Immature natural killer cell (primary cell): ENCODE measurements around the gene ETV6. TPM values are rescaled to one million over a fixed set of nuclear protein-coding genes. Genes with fewer than 3 reads are reported as not detected.

ENCODE experiments used
- DNase-seq, 3 donors: peaks; one replicate each; pipeline ENCODE4 v3.0.0; 2022; ENCODE audit warnings: mixed read lengths in 1 of 3
- H3K27ac Mint-ChIP-seq, 6 donors: one replicate each; pipeline ENCODE4 v1.8.0; 2020; ENCODE audit warnings: mixed read lengths in 6 of 6, mild to moderate bottlenecking in 5 of 6, inconsistent platforms in 4 of 6, moderate library complexity in 3 of 6
- H3K27me3 Mint-ChIP-seq, 3 donors: one replicate each; pipeline ENCODE4 v1.8.0; 2020 to 2021; ENCODE audit warnings: low read depth in 3 of 3, mild to moderate bottlenecking in 3 of 3, mixed read lengths in 3 of 3, moderate library complexity in 3 of 3, inconsistent platforms in 1 of 3
- H3K36me3 Mint-ChIP-seq, 3 donors: one replicate each; pipeline ENCODE4 v1.8.0; 2020; ENCODE audit warnings: mixed read lengths in 3 of 3, inconsistent platforms in 2 of 3, mild to moderate bottlenecking in 2 of 3
- H3K4me1 Mint-ChIP-seq, 2 donors: one replicate each; pipeline ENCODE4 v1.8.0; 2020; ENCODE audit warnings: inconsistent platforms in 2 of 2, mild to moderate bottlenecking in 2 of 2, mixed read lengths in 2 of 2, moderate library complexity in 1 of 2
- H3K4me3 Mint-ChIP-seq, 5 donors: one replicate each; pipeline ENCODE4 v1.8.0; 2020; ENCODE audit warnings: mild to moderate bottlenecking in 5 of 5, mixed read lengths in 5 of 5, inconsistent platforms in 3 of 5, moderate library complexity in 3 of 5
- H3K9me3 Mint-ChIP-seq, 6 donors: one replicate each; pipeline ENCODE4 v1.8.0; 2020; ENCODE audit warnings: mild to moderate bottlenecking in 6 of 6, mixed read lengths in 6 of 6, inconsistent platforms in 4 of 6, moderate library complexity in 3 of 6
- polyA plus RNA-seq, 3 donors: library from polyadenylated mRNA; unstranded; fragments of 300-500 nt; fragmentation: Illumina TruSeq; gene quantifications; one replicate each; pipeline ENCODE4 v1.2.3, GENCODE V29; 2021

The ETV6 gene
- polyA plus RNA-seq, 3 donors from 2014 or later, result 3.0 to 5.4 (median 3.2) TPM

GRCh38 chr12:11753826-11754225, 104.4 kb downstream of the ETV6 start:
- H3K4me1 Mint-ChIP-seq, result peaks cover 16 to 38% of the 10 kb centered on the region in 2 donors

GRCh38 chr12:11754256-11754655, 104.8 kb downstream of the ETV6 start:
- Mint-ChIP-seq H3K27me3 (peaks cover 0 to 3% (median 0%) of the 10 kb centered on the region in 3 donors), H3K36me3 (peaks cover 15 to 32% (median 18%) of the 10 kb centered on the region in 3 donors), H3K4me1 (peaks cover 14 to 38% of the 10 kb centered on the region in 2 donors), H3K27ac (no peak overlapping the region), H3K4me3 (no peak overlapping the region), H3K9me3 (no peaks in the 10 kb centered on the region)
- DNase-seq, result no peak

More at GRCh38 chr12:11753826-11754225, 104.4 kb downstream of the ETV6 start:
- no peak overlapping the region for H3K27ac Mint-ChIP-seq
- H3K4me3 Mint-ChIP-seq, result no peak overlapping the region
- H3K36me3 Mint-ChIP-seq, result peaks cover 15 to 32% (median 18%) of the 10 kb centered on the region in 3 donors
- no peaks in the 10 kb centered on the region for H3K9me3 Mint-ChIP-seq
- no peak for DNase-seq
- H3K27me3 Mint-ChIP-seq, result peaks cover 0 to 3% (median 0%) of the 10 kb centered on the region in 3 donors

DNA sequence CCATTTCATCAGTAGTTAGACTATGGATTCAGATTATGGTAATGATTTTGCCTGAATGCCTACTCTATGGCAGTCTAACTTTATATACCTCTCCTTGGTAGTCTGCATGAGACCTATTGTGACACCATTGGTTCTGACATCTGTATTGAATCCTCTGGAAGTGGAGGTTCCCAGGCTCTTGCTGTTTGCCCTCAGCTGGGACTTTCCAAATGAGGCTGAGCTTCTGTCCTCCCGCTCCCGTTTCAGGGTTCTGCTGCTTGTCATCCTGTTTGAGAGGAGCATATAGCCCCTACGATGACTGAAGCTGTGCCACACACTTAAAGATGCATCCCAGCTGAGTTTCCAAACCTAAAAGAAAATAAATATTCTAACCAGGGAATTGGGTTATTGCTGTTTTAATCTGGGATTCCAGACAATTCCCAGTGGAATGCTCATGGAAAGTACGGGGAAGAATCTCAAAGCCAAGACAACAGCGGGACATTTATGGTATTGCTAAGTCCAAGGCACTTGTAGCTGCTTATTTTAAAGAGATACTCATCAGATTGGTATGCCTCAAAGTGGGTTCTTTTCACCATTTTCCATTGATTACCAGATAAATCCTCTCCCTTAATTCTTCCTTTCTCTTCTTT, 105.9 kb downstream of the ETV6 start:
- Mint-ChIP-seq H3K4me3 (no peak overlapping the region), H3K9me3 (no peaks in the 10 kb centered on the region), H3K36me3 (peaks cover 15 to 32% (median 18%) of the 10 kb centered on the region in 3 donors), H3K27me3 (peaks cover 0 to 2% (median 1%) of the 10 kb centered on the region in 3 donors), H3K27ac (no peak overlapping the region), H3K4me1 (peaks cover 7 to 34% of the 10 kb centered on the region in 2 donors)
- no peak for DNase-seq

- peaks cover 0 to 2% (median 1%) of the 10 kb centered on the region in 3 donors for H3K27me3 Mint-ChIP-seq
- DNase-seq, result no peak
- H3K27ac Mint-ChIP-seq, result no peak overlapping the region
- H3K9me3 Mint-ChIP-seq, result no peaks in the 10 kb centered on the region
- H3K4me1 Mint-ChIP-seq, result peaks cover 6 to 29% of the 10 kb centered on the region in 2 donors
- H3K4me3 Mint-ChIP-seq, result no peak overlapping the region
- peaks cover 17 to 32% (median 18%) of the 10 kb centered on the region in 3 donors for H3K36me3 Mint-ChIP-seq
Measured at GRCh38 chr12:11756022-11756421, 106.5 kb downstream of the ETV6 start.

- Mint-ChIP-seq H3K27me3 (peaks cover 0 to 2% (median 1%) of the 10 kb centered on the region in 3 donors), H3K4me3 (no peak overlapping the region), H3K36me3 (peaks cover 17 to 32% (median 18%) of the 10 kb centered on the region in 3 donors), H3K27ac (no peak overlapping the region), H3K4me1 (peaks cover 6 to 29% of the 10 kb centered on the region in 2 donors), H3K9me3 (no peaks in the 10 kb centered on the region)
- DNase-seq, result no peak
Measured at GRCh38 chr12:11756523-11756922, 107.0 kb downstream of the ETV6 start.

- H3K9me3 Mint-ChIP-seq, result no peaks in the 10 kb centered on the region
- DNase-seq, result no peak
- H3K36me3 Mint-ChIP-seq, result peaks cover 14 to 32% (median 18%) of the 10 kb centered on the region in 3 donors
- H3K4me1 Mint-ChIP-seq, result peaks cover 4 to 30% of the 10 kb centered on the region in 2 donors
- no peak overlapping the region for H3K4me3 Mint-ChIP-seq
- peaks cover 0 to 2% (median 1%) of the 10 kb centered on the region in 3 donors for H3K27me3 Mint-ChIP-seq
- no peak overlapping the region for H3K27ac Mint-ChIP-seq
Measured at GRCh38 chr12:11757095-11757494, 107.6 kb downstream of the ETV6 start.

GRCh38 chr12:11757531-11757930, 108.1 kb downstream of the ETV6 start:
- DNase-seq, result no peak
- Mint-ChIP-seq H3K4me1 (peaks cover 4 to 34% of the 10 kb centered on the region in 2 donors), H3K27me3 (peaks cover 0 to 2% (median 1%) of the 10 kb centered on the region in 3 donors), H3K4me3 (no peak overlapping the region), H3K36me3 (peaks cover 14 to 32% (median 18%) of the 10 kb centered on the region in 3 donors), H3K27ac (no peak overlapping the region), H3K9me3 (no peaks in the 10 kb centered on the region)

DNA sequence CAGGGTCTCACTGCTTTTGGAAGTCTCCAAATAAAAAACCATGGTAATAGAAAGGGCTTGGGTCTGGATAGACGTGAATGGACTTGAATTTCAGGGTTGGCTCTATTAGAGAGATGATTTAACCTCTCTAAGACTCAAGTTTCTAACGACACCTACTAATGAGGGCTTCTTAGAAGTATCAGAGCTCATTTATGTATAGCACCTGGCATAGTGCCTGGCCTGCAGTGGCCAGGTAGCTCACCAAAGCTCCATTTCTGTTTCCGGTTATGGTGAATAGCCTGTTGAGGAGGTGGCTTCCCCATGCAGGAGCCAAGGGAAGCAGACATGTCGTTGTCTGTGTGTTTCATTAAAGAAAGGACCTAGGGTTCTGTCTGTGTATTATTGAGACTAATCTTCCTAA, 108.6 kb downstream of the ETV6 start:
- H3K4me3 Mint-ChIP-seq, result no peak overlapping the region
- no peak overlapping the region for H3K27ac Mint-ChIP-seq
- peaks cover 4 to 34% of the 10 kb centered on the region in 2 donors for H3K4me1 Mint-ChIP-seq
- peaks cover 14 to 27% (median 18%) of the 10 kb centered on the region in 3 donors for H3K36me3 Mint-ChIP-seq
- DNase-seq, result no peak
- no peaks in the 10 kb centered on the region for H3K9me3 Mint-ChIP-seq
- H3K27me3 Mint-ChIP-seq, result peaks cover 0 to 2% (median 0%) of the 10 kb centered on the region in 3 donors

DNA sequence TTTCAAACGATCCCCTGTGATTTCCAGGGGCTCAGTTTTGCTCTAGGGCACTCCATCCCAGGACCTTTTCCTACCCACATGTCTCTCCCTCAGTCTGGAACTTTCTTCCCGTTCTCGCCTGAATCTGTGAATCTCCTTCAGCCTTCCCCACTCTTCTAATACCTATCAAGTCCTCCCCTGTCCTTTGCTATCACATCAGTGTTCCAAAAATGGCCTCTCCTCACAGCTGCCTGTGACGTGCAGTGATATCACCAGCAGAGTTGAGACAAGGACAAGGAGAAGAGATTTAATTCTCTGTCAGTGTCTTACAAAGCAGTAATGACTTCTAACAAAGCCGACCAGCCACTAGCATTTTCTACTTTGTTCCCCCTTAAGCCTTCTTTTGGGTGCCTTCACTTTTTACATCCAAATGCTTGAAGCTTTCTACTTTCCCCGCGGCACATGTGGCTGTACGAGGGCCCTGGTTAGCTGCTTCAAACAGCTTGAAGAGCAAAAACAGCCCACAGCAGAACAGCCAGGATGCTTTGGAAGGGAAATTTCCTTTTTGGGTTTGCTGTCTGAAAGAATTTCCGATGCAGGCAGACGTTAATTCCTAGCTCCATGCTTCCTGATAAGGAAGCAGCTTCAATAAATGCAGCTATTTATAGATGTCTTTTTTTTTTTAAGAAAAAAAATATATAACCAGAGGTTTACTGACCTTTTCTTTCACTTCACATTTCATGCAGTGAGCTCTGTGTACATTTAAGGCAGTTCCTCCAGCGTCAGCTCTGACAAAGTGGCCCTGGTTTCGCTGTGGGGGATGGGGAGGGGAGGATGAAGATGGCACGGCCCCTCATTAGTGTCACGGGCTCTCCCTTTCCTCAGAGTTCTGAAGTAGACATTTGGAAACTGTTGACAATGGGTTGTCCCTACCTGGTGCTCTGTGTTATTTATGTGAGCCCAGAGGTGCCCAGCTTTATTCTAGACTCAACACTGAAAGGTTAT, 109.3 kb downstream of the ETV6 start:
- Mint-ChIP-seq H3K4me1 (peaks cover 4 to 36% of the 10 kb centered on the region in 2 donors), H3K27me3 (peaks cover 0 to 2% (median 0%) of the 10 kb centered on the region in 3 donors), H3K27ac (peak overlapping the region in 1 of 6 donors; percentile 59), H3K36me3 (peaks cover 14 to 20% (median 18%) of the 10 kb centered on the region in 3 donors), H3K9me3 (no peaks in the 10 kb centered on the region), H3K4me3 (no peak overlapping the region)
- DNase-seq, result no peak

GRCh38 chr12:11759494-11759878, 110.0 kb downstream of the ETV6 start:
- H3K4me1 Mint-ChIP-seq, result peaks cover 6 to 43% of the 10 kb centered on the region in 2 donors
- peaks cover 0 to 2% (median 0%) of the 10 kb centered on the region in 3 donors for H3K27me3 Mint-ChIP-seq
- H3K36me3 Mint-ChIP-seq, result peaks cover 8 to 13% (median 12%) of the 10 kb centered on the region in 3 donors
- H3K27ac Mint-ChIP-seq, result no peak overlapping the region
- H3K9me3 Mint-ChIP-seq, result no peaks in the 10 kb centered on the region
- no peak overlapping the region for H3K4me3 Mint-ChIP-seq
- DNase-seq, result no peak

DNA sequence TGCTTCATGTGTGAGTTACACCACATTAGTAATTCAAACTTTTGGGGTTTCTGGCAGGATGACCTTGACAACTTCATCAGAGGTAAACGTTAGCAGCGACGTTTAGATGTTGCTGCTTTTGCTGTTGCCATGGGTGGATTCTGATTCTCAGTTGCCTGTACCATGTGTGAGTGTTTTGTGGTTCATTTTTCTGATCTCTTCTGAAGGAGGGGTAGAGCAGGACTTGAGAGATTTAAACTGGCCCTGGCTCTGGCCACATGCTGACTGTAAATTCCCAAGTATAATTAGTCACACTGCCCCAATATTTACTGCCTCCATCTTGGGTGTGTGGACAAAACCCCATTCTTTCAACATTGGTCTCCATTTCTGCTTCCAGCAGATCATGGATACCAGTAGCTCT, 110.4 kb downstream of the ETV6 start:
- Mint-ChIP-seq H3K4me1 (peaks cover 8 to 45% of the 10 kb centered on the region in 2 donors), H3K27me3 (peaks cover 0 to 2% (median 0%) of the 10 kb centered on the region in 3 donors), H3K9me3 (no peaks in the 10 kb centered on the region), H3K36me3 (peaks cover 5 to 9% (median 9%) of the 10 kb centered on the region in 3 donors), H3K4me3 (no peak overlapping the region), H3K27ac (no peak overlapping the region)
- DNase-seq, result no peak

- H3K27ac Mint-ChIP-seq, result no peak overlapping the region
- peaks cover 27 to 66% of the 10 kb centered on the region in 2 donors for H3K4me1 Mint-ChIP-seq
- no peak for DNase-seq
- peaks cover 0 to 4% (median 2%) of the 10 kb centered on the region in 3 donors for H3K36me3 Mint-ChIP-seq
- no peak overlapping the region for H3K4me3 Mint-ChIP-seq
- peaks cover 0 to 6% (median 0%) of the 10 kb centered on the region in 3 donors for H3K27me3 Mint-ChIP-seq
- H3K9me3 Mint-ChIP-seq, result no peaks in the 10 kb centered on the region
Measured at GRCh38 chr12:11761869-11762567, 112.5 kb downstream of the ETV6 start.

- H3K4me1 Mint-ChIP-seq, result peaks cover 27 to 72% of the 10 kb centered on the region in 2 donors
- DNase-seq, result no peak
- no peak overlapping the region for H3K27ac Mint-ChIP-seq
- H3K9me3 Mint-ChIP-seq, result no peaks in the 10 kb centered on the region
- no peak overlapping the region for H3K4me3 Mint-ChIP-seq
- H3K27me3 Mint-ChIP-seq, result peaks cover 0 to 6% (median 0%) of the 10 kb centered on the region in 3 donors
- peaks cover 0 to 4% (median 2%) of the 10 kb centered on the region in 3 donors for H3K36me3 Mint-ChIP-seq
Measured at GRCh38 chr12:11762723-11763326, 113.4 kb downstream of the ETV6 start.
